ENCODE data around the gene TP53I13. TPM values are rescaled to one million over a fixed set of nuclear protein-coding genes. Genes with fewer than 3 reads are reported as not detected.

TP53I13 gene
- total and polyA plus RNA-seq, 2 of the 13 experiments (the other 11 are each of a cell fraction or from before 2014, with no cell fraction given): 16.9 to 25.7 TPM

DNA sequence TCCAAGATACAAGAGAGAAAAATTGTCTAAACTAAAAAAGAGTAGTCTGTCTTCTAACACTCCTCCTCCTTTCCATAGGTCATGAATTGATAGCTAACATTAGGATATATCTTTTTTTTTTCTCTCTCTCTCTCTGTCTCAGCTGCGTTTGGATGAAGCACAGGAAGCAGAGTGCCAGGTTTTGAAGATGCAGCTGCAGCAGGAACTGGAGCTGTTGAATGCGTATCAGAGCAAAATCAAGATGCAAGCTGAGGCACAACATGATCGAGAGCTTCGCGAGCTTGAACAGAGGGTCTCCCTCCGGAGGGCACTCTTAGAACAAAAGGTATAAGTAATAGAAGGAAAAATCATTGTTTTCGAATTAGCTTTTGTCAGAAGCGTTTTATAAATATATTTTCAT, 34.5 kb upstream of the TP53I13 start:
- no peak for ATAC-seq
- Histone ChIP-seq H3K4me3 (replicated peaks in 1 of 3; ENCODE audit: insufficient read depth in 1 of 3, low read depth in 2 of 3, low read length in 3 of 3) (no peak overlapping the region), H3K9me3 (ENCODE audit: low read length) (no peaks in the 10 kb centered on the region), H3K27me3 (ENCODE audit: control insufficient read depth in 1 of 2, insufficient read depth in 2 of 2, low read length in 2 of 2) (no peaks in the 10 kb centered on the region), H3K4me2 (ENCODE audit: low read depth, low read length) (no peak overlapping the region), H3K4me1 (ENCODE audit: insufficient read depth, low read length) (peaks cover 6% of the 10 kb centered on the region), H2AFZ (ENCODE audit: low read length) (no peak overlapping the region), H3K79me2 (ENCODE audit: insufficient read depth, low read length) (no peaks in the 10 kb centered on the region), H3K9ac (ENCODE audit: insufficient read depth, low read depth, low read length) (no peak overlapping the region), H3K27ac (ENCODE audit: extremely low read length, insufficient read depth, low read length) (no peak overlapping the region), H3K36me3 (replicated peaks in 1 of 2; ENCODE audit: control insufficient read depth in 1 of 2, insufficient read depth in 2 of 2, low read length in 2 of 2) (peaks cover 7 to 44% of the 10 kb centered on the region in 2 experiments), H4K20me1 (ENCODE audit: insufficient read depth, low read length) (peaks cover 5% of the 10 kb centered on the region; the same call in 1 of the 2 replicates)
- no TSS peak for BruUV-seq (replicated peaks)
- no peak for DNase-seq (ENCODE audit: low spot score)
- ChIA-PET POLR2A (no interaction called here), CTCF (ENCODE audit: low intra/inter-chr PET ratio, low total read pairs) (no interaction called here)
- 96% methylated on average over 8 of the region's 8 CpGs for WGBS (ENCODE audit: low lambda C conversion rate)
- intact Hi-C loops (cut with micrococcal nuclease; ENCODE audit: unreplicated experiment): no loop called here
- in situ Hi-C loops (cut with HindIII; ENCODE audit: extremely low pct_ligation_motif_present, low pct_unique_long_range_greater_than_20kb): no loop called here
- FAIRE-seq: no peak
- TF ChIP-seq, protein P1, sequence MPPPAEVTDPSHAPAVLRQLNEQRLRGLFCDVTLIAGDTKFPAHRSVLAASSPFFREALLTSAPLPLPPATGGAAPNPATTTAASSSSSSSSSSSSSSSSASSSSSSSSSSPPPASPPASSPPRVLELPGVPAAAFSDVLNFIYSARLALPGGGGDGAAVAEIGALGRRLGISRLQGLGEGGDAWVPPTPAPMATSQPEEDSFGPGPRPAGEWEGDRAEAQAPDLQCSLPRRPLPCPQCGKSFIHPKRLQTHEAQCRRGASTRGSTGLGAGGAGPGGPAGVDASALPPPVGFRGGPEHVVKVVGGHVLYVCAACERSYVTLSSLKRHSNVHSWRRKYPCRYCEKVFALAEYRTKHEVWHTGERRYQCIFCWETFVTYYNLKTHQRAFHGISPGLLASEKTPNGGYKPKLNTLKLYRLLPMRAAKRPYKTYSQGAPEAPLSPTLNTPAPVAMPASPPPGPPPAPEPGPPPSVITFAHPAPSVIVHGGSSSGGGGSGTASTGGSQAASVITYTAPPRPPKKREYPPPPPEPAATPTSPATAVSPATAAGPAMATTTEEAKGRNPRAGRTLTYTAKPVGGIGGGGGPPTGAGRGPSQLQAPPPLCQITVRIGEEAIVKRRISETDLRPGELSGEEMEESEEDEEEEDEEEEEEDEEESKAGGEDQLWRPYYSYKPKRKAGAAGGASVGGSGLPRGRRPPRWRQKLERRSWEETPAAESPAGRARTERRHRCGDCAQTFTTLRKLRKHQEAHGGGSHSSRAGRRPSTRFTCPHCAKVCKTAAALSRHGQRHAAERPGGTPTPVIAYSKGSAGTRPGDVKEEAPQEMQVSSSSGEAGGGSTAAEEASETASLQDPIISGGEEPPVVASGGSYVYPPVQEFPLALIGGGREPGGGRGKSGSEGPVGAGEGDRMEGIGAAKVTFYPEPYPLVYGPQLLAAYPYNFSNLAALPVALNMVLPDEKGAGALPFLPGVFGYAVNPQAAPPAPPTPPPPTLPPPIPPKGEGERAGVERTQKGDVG (CRISPR knock-in tag; IDR thresholded peaks at IDR 0.05; ENCODE audit: borderline replicate concordance): no peak
- no peak for TF ChIP-seq THYN1 (CRISPR knock-in tag; IDR thresholded peaks at IDR 0.05; ENCODE audit: borderline replicate concordance, low read depth)
- TF ChIP-seq NFKB2 (CRISPR knock-in tag; IDR thresholded peaks at IDR 0.05; ENCODE audit: borderline replicate concordance): no peak
- TF ChIP-seq SOX13 (IDR thresholded peaks at IDR 0.05): no peak
- no peak for TF ChIP-seq SOX13 (CRISPR knock-in tag; conservative IDR thresholded peaks at IDR 0.05 in 1 of 2, IDR thresholded peaks at IDR 0.05 in 1 of 2)
- TF ChIP-seq CBX2 (IDR thresholded peaks at IDR 0.05; ENCODE audit: low read depth, low read length): no peak
- no peak for TF ChIP-seq CBX2 (CRISPR knock-in tag; IDR thresholded peaks at IDR 0.05; ENCODE audit: low read depth)
- no peak for TF ChIP-seq ZNF543 (CRISPR knock-in tag; IDR thresholded peaks at IDR 0.05)
- TF ChIP-seq ZNF318 (CRISPR knock-in tag; IDR thresholded peaks at IDR 0.05): no peak
- no peak for TF ChIP-seq ZNF484 (CRISPR knock-in tag; IDR thresholded peaks at IDR 0.05; ENCODE audit: borderline replicate concordance, low read depth)

All from HepG2 (cell line).